GM12892 (cell line): Measurements from ENCODE around the gene EXPH5.

Experiments used
- POLR2AphosphoS5 ChIP-seq: IDR thresholded peaks from 2 replicates; pipeline ENCODE4 v1.6.1; 2011; ENCODE audit warnings: low read depth, low read length, control low read depth
- TAF1 ChIP-seq: IDR thresholded peaks from 2 replicates; pipeline ENCODE4 v1.6.1; 2011; ENCODE audit warnings: low read depth, mild to moderate bottlenecking, control low read depth, low read length, borderline replicate concordance

DNA sequence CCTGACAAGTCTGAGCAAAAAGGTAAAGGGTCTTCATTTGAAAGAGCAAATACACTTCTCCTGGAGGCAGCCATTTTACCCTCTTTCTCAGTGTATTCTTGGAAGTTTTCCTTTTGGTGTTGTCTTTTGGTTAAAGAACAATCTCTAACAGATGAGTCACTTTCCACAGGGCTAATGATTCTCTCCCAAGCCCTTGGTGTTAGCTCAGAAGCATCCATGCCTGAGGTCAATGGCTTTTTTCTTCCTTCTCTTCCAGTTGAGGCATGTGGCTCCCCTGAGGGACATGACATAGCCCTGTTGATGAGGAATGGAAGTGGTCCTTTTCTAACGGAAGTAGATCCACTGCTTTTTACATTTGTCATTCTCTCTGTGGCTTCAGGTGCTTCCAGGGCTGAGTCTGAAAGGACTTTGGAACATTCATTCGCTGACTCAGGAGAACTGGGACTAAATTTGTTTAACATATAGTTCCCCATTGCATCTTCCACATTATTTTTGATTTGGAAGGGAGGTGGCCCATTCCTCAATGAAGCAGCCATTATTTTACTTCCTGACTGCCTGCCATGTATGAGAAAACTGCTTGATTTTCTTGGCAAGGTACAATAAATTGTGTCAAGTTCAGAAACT lies 81.6 kb downstream of the EXPH5 start:
- TF ChIP-seq POLR2AphosphoS5 (no peak), TAF1 (no peak)
